ENCODE results near the gene FGFBP2.

DNA sequence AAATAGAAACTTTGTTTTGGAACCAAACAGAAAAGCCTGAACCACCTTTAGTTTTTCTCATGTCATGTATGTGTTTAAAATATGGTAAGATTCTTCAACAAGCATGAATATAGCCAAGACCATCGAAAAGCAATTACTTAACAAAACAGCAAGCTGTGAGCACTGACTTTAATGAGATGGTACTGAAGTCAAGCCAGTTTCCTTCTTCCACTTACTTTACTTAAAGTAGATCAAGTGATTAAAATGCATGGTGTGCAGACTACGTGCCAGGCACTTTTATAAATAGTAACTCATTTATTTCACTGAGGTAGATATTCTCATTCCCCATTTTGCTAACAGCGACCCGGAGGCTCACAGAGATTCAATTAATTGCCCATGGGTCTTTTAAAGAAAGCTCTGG lies 46.2 kb upstream of the FGFBP2 start:
- no peak for TF ChIP-seq EZH2 (IDR thresholded peaks at IDR 0.05; ENCODE audit: borderline replicate concordance)
- TF ChIP-seq CTCF (IDR thresholded peaks at IDR 0.05; ENCODE audit: poor library complexity) = no peak
- TF ChIP-seq EZH2phosphoT487 (IDR thresholded peaks at IDR 0.05; ENCODE audit: low read depth, severe bottlenecking, unreplicated experiment) = no peak

Measured in hepatocyte (in vitro differentiated cells).